H1 (cell line): ENCODE measurements around the gene KCNH4. TPM values are rescaled to one million over a fixed set of nuclear protein-coding genes. Genes with fewer than 3 reads are reported as not detected.
A peak's percentile ranks its signal among the peaks of the same experiment; 100 is the strongest.

Experiments
- EP300 ChIP-seq, 2 experiments: IDR thresholded peaks; 1 replicate in 1 of 2; 2 replicates in 1 of 2; pipeline ENCODE4 v1.6.1; 2011 to 2012; ENCODE audit warnings: low read depth in 2 of 2, low read length in 2 of 2, mild to moderate bottlenecking in 2 of 2, borderline replicate concordance in 1 of 2, inconsistent platforms in 1 of 2, moderate library complexity in 1 of 2
- JUND ChIP-seq: IDR thresholded peaks from 2 replicates; pipeline ENCODE4 v1.6.1; 2011; ENCODE audit warnings: mild to moderate bottlenecking, improper control_type of control experiment, low read length
- KDM4A ChIP-seq: IDR thresholded peaks from one replicate; pipeline ENCODE4 v1.7.1; 2012; ENCODE audit warnings: low read depth, mild to moderate bottlenecking, moderate library complexity, low read length, inconsistent platforms; ENCODE audit not compliant: severe bottlenecking
- RAD21 ChIP-seq, 2 experiments: IDR thresholded peaks in 1 of 2; conservative IDR thresholded peaks in 1 of 2; 2 replicates each; pipeline ENCODE4 v1.6.1; 2011; ENCODE audit warnings: low read depth in 2 of 2, low read length in 2 of 2, improper control_type of control experiment in 1 of 2, inconsistent platforms in 1 of 2, mild to moderate bottlenecking in 1 of 2, moderate library complexity in 1 of 2
- TAF7 ChIP-seq: optimal IDR thresholded peaks from 2 replicates; pipeline ENCODE3; 2011; ENCODE audit warnings: low read depth, mild to moderate bottlenecking, inconsistent platforms, low read length, moderate library complexity, borderline replicate concordance
- TEAD4 ChIP-seq: IDR thresholded peaks from 2 replicates; pipeline ENCODE4 v1.6.1; 2012; ENCODE audit warnings: low read depth, low read length, inconsistent platforms, mixed read lengths
- polyA plus RNA-seq, 7 experiments: library from polyadenylated mRNA; depleted of rRNA in 3 of 7; stranded (reverse) in 5 of 7; unstranded in 2 of 7; fragments of >200 nt in 5 of 7; fragments of 200-250 nt in 2 of 7; gene quantifications; 1 replicate in 5 of 7; 2 replicates in 1 of 7; 4 replicates in 1 of 7; pipeline versions ENCODE4 v1.2.1 to v1.2.3, GENCODE V29; 2011 to 2013; ENCODE audit warnings: missing spikeins in 2 of 7, mixed read lengths in 2 of 7
- total RNA-seq: library from RNA; stranded (reverse); fragmentation: NEBNext Ultra II Directional; extraction: Animal tissue kit (Norgen Biotek cat#: 25700); gene quantifications from 2 replicates; pipeline ENCODE4 v1.2.1, GENCODE V29; 2021

KCNH4 gene
- total and polyA plus RNA-seq, 2 of the 8 experiments (the other 6 are each of a cell fraction or from before 2014, with no cell fraction given): 0.44 to 0.47 TPM

DNA sequence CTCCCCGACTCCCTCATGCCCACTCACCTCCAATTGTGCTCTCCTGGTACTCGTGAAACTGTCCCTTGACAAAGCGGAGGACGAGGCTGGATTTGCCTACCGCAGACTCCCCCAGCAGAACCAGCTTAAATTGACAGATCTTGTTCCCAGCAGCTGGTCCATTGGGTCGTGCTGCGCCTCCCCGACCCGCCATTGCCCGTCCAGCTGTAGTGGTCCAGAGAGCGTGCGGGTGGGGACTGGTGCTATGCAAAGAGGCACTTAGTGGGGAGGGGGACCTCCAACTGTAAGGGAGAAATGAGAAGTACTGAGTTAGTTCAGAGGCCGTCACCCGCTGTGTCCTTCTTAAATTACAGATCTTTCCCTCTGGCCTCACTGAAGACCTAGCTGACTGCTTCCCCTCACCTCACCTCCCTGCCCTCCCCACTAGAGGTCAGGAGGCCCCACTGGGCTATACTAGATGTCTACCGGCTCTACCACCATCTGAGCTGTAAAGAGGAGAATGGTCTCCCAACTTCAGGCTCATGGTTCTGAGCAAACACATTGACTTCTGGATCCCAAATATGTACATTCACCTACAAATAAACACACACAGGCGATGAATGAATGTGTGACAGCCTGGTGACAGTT is 50.5 kb downstream of the KCNH4 start (continued):
- peak in 1 of 2 experiments; percentile 9; a peak in 2 of 4 replicates for TF ChIP-seq RAD21 (IDR thresholded peaks at IDR 0.05 in 1 of 2, conservative IDR thresholded peaks at IDR 0.05 in 1 of 2; ENCODE audit: low read depth in 2 of 2, low read length in 2 of 2)
- TF ChIP-seq JUND: no peak
- TF ChIP-seq TAF7: no peak
- TF ChIP-seq KDM4A: no peak
- no peak for TF ChIP-seq EP300 (IDR thresholded peaks at IDR 0.05; ENCODE audit: borderline replicate concordance in 1 of 2, low read depth in 2 of 2, low read length in 2 of 2)
- TF ChIP-seq TEAD4: no peak
